Inflammatory macrophage treated with lipopolysaccharide for 1 hour (primary cell): ENCODE data around the gene IFNA10.
"Not testable (repeated sequence)": the region's sequence is repeated elsewhere in the genome, so short reads cannot be mapped to it uniquely, and the experiment has no call there.

Source experiments
- DNase-seq, 2 donors: peaks; one replicate each; pipeline ENCODE4 v3.0.0-alpha.2; 2020 to 2022

The IFNA10 gene

GRCh38 chr9:21187487-21187886 is 19.5 kb downstream of the IFNA10 start, which contains the start of gene IFNA4:
Gene IFNA4, minus strand, starts transcription at chr9:21187587. Its CDS starts 56 bp downstream, at chr9:21187531.
- DNase-seq: not testable (repeated sequence)

GRCh38 chr9:21182810-21183736 is 23.9 kb downstream of the IFNA10 start:
- DNase-seq: peak; percentile 47 to 69

DNA sequence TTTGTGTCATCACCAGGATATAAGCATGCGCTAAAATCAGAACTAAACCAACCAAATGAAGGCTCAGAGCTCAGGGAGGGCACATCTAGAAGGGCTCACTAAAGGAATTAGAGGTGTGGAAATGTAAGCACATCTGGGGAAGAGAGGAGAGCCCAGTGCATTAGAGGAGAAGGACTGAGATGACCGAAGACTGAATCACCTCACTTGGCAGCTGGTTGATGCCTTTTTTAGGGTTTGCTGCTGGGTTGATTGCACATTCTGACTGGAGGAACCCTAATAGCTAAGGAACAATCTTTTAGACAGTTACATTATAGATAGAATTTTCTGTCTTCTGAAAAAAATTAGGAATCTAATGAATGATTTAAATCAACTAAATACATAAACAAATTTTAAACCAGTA is 32.3 kb downstream of the IFNA10 start:
- DNase-seq: no peak

- no peak for DNase-seq
Measured at GRCh38 chr9:21172156-21172555, 34.8 kb downstream of the IFNA10 start.

- DNase-seq: no peak
Measured at GRCh38 chr9:21171351-21171750, 35.6 kb downstream of the IFNA10 start.

DNA sequence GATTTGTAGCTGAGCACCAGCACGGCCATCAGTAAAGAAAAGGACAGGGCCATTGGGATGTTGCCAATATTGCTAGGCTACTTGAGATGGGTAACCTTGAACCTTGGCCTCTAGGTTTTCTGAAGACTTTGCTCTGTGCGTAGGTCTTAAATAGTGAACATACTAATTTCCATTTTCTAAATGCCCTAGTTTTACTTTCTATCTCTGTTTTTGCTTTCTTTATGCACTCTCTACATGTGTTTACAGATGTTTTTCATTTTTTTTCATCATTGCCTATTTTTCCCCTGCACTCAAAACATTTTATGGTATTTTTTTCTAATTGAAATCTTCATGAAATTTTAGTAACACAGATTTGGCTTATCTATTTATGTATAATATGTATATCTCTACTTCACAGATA is 40.4 kb downstream of the IFNA10 start, which contains the start of gene IFNA21:
Gene IFNA21 (minus strand): TSS at position 101 of the 400 bp plus-strand sequence. CDS start 48 bp downstream, at position 53.
- not testable (repeated sequence) for DNase-seq

GRCh38 chr9:21165516-21165915 is 41.4 kb downstream of the IFNA10 start:
- DNase-seq: no peak

DNA sequence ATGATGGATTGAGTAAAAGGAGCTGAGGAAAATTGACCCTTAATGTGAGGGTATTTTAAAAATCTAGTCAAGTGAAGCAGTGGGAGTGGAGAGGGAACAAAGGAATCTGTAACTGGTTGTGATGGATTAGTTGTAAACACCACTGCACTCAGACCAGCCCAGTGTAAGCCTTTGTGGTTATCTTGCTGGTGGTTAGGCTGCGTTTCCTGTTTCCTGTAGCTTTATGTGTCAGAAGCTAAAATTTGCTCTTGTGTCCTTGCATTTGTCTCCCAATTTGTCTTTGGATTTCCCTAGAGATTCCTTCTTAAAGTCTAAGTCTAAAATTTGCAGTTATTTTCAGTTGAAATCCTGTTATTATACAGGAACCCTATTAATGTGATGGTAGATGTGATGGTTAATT is 46.8 kb downstream of the IFNA10 start:
- peak; percentile 11 to 32 for DNase-seq
